Neural crest cell (in vitro differentiated cells): ENCODE measurements around the gene TNK2. TPM values are rescaled to one million over a fixed set of nuclear protein-coding genes. Genes with fewer than 3 reads are reported as not detected.
A peak's percentile ranks its signal among the peaks of the same experiment; 100 is the strongest.
"Not testable (repeated sequence)": the region's sequence is repeated elsewhere in the genome, so short reads cannot be mapped to it uniquely, and the experiment has no call there.

Experiments
- DNase-seq: peaks from one replicate; pipeline ENCODE4 v3.0.0; 2021; ENCODE audit warnings: low read depth, mixed read lengths, low spot score
- H3K27ac Mint-ChIP-seq: one replicate; pipeline ENCODE4 v1.8.0; 2021; ENCODE audit warnings: mild to moderate bottlenecking, mixed read lengths; ENCODE audit not compliant: unreplicated experiment
- H3K27me3 Mint-ChIP-seq: 2 replicates; pipeline ENCODE4 v1.8.0; 2021; ENCODE audit warnings: low read depth, mild to moderate bottlenecking, mixed read lengths
- H3K36me3 Mint-ChIP-seq: 2 replicates; pipeline ENCODE4 v1.8.0; 2021; ENCODE audit warnings: low read depth, mild to moderate bottlenecking, mixed read lengths
- H3K4me1 Mint-ChIP-seq: 2 replicates; pipeline ENCODE4 v1.8.0; 2021; ENCODE audit warnings: mixed read lengths
- H3K4me3 Mint-ChIP-seq: one replicate; pipeline ENCODE4 v1.8.0; 2021; ENCODE audit warnings: mild to moderate bottlenecking, mixed read lengths
- H3K9me3 Mint-ChIP-seq: 2 replicates; pipeline ENCODE4 v1.8.0; 2021; ENCODE audit warnings: mixed read lengths
- long read RNA-seq: library from polyadenylated mRNA; unstranded; transcript quantifications from one replicate; pipeline ENCODE4 v2.0.0, GENCODE V29; 2020
- total RNA-seq: library from RNA; stranded (reverse); gene quantifications from 2 replicates; pipeline ENCODE4 v1.2.1, GENCODE V29; 2021
- TF ChIP-seq, protein P1 (sequence below): fragments of 200-600 bp; sonication (generic); conservative IDR thresholded peaks from 2 replicates; pipeline ENCODE4 v1.5.0; 2021; ENCODE audit warnings: antibody characterized with exemption, mild to moderate bottlenecking

TNK2 gene
- 46.3 and 54.9 TPM in 2 replicates for total RNA-seq
- long read RNA-seq, partial matches to known transcripts, result 0 of 1 reads
- long read RNA-seq, other reads (novel, unspliced or antisense), result 0 of 1 reads

DNA sequence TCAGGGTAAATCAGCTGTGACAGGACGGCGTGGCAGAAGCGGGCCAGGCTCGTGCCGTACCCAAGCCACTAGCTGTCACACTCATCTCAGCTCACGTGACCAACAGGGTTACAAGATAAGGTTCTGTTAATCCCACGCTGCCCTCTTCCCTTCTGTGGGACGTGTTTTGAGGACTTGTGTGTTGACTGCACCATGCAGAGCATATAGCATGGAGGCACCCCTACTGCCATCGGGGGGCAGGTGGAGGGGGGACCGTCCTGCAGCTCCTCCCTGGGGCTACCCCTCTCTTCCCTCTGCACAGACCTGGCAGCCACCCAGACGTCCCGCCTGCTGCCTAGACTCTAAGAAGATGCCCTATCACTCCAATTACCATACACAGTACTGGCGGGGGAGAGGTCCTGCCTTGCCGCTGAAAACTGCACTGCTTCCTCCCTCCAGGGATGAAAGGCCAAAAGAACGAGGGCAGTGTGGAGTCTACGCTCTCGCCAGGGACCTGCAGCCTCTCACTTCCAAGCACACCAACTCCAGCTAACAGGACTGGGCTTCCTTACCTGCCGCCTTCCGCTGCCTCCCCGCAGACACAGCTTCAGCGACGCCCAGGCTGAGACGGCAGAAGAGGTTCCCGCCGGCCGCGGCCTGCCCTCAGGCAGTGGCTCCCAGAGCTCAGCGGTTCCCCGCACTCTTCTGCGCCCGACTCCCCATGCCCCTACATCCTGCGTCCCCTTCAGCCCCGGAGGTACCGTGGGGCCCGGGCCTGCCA lies at the start of gene TNK2:
Gene TNK2 (minus strand): TSS at position 618 of the 760 bp plus-strand sequence. CDS start 19,963 bp downstream, outside the sequence.
- peaks cover 28% of the 10 kb centered on the region for H3K4me1 Mint-ChIP-seq
- no peak within 1 kb of the TSS for H3K27ac Mint-ChIP-seq

DNA sequence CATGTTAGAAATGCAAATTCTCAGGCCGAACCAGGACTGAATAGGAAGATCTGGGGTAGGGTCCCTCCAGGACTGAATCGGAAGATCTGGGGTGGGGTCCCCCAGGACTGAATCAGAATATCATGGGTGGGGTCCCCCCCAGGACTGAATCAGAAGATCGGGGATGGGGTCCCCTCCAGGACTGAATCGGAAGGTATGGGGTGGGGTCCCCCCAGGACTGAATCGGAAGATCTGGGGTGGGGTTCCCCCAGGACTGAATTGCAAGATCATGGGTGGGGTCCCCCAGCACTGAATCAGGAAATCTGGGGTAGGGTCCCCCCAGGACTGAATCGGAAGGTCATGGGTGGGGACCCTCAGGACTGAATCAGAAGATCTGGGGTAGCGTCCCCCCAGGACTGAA lies 48.2 kb upstream of the TNK2 start:
- H3K27ac Mint-ChIP-seq, result no peak overlapping the region
- H3K4me3 Mint-ChIP-seq, result peak overlapping the region; percentile 44
- H3K9me3 Mint-ChIP-seq, result peaks cover 3% of the 10 kb centered on the region
- TF ChIP-seq, protein P1, sequence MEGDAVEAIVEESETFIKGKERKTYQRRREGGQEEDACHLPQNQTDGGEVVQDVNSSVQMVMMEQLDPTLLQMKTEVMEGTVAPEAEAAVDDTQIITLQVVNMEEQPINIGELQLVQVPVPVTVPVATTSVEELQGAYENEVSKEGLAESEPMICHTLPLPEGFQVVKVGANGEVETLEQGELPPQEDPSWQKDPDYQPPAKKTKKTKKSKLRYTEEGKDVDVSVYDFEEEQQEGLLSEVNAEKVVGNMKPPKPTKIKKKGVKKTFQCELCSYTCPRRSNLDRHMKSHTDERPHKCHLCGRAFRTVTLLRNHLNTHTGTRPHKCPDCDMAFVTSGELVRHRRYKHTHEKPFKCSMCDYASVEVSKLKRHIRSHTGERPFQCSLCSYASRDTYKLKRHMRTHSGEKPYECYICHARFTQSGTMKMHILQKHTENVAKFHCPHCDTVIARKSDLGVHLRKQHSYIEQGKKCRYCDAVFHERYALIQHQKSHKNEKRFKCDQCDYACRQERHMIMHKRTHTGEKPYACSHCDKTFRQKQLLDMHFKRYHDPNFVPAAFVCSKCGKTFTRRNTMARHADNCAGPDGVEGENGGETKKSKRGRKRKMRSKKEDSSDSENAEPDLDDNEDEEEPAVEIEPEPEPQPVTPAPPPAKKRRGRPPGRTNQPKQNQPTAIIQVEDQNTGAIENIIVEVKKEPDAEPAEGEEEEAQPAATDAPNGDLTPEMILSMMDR, result no peak
- peaks cover 10% of the 10 kb centered on the region for H3K36me3 Mint-ChIP-seq
- H3K27me3 Mint-ChIP-seq, result peaks cover 4% of the 10 kb centered on the region
- no peak for DNase-seq
- peaks cover 10% of the 10 kb centered on the region for H3K4me1 Mint-ChIP-seq

More for the DNA sequence above, at the start of gene TNK2:
- Mint-ChIP-seq H3K36me3 (no peaks in the 10 kb centered on the region), H3K4me3 (peak within 1 kb of the TSS; percentile 92), H3K9me3 (no peaks in the 10 kb centered on the region), H3K27me3 (peaks cover 11% of the 10 kb centered on the region)
- TF ChIP-seq, protein P1, result no peak
- DNase-seq, result no peak

DNA sequence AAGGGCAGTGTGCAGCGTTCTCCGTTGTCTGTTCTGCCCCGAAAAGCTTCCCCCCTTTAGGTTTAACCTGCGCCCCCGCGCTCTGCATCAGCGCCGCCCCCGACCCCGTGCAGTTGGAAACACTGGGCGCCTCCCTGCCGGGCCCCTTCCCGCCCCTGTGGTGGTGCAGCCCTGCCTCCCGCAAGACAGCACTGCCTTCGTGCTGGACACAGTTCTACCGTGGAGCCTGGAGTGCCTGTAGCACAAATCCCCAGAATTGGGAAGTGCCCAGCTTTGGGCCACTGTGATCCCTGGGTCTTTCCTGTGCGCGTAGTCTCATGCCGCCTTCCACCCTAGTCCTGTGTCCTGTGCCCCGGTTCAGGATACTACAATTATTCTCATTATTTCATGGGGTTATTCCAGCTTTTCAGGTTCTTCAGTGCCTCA lies 47.1 kb upstream of the TNK2 start:
- H3K36me3 Mint-ChIP-seq, H3K9me3 Mint-ChIP-seq, H3K4me1 Mint-ChIP-seq, DNase-seq, H3K27me3 Mint-ChIP-seq, H3K27ac Mint-ChIP-seq: not testable (repeated sequence)
- peak overlapping the region; percentile 83 for H3K4me3 Mint-ChIP-seq

DNA sequence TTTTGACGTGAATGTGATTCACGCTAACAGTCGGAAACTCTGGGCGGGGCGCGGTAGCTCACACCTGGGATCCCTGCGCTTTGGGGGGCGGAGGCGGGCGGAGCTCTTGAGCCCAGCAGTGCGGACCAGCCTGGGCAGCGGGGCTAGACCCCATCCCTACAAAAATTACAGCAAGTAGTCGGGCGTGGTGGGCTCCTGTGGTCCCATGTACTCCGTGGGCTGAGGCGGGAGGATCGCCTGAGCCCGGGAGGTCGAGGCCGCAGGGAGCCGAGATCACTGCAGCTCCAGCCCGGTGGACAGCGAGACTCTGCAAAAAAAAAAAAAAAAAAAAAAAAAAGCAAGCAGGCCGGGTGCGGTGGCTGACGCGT lies 46.4 kb upstream of the TNK2 start:
- H3K27me3 Mint-ChIP-seq, H3K27ac Mint-ChIP-seq, H3K4me1 Mint-ChIP-seq, H3K36me3 Mint-ChIP-seq, H3K9me3 Mint-ChIP-seq, DNase-seq: not testable (repeated sequence)
- peak overlapping the region; percentile 88 for H3K4me3 Mint-ChIP-seq

DNA sequence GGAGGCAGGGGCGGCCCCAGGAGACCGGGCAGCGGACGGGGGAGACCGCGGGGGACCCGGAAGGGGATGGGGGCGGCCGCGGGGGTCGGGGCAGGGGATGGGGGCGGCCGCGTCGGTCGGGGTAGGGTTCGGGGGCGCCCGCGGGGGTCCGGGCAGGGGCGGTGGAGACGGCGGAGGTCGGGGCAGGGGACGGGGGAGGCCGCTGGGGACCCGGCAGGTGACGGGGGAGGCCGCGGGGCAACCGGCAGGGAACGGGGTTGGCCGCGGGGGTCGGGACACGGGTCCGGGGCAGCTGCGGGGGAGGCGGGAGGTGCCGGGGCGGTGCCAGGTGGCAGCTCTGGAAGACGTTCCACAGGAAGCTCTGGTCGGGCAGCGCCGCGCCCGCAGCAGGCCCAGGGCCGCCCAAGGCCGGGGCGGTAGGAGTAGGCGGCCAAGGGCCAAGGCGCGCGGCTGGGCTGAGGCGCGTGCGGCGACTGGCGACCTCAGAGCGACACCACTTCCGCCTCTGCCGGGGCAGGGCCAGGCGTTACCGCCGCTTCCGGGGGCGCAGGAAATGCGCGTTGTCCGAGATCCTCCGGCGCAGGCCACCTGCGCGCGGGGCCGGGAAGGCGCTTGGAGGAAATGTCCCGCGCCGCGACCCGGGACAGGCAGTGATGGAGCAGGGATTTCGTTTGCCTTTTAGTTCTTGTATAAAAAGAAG lies 45.9 kb upstream of the TNK2 start:
- H3K36me3 Mint-ChIP-seq, H3K27ac Mint-ChIP-seq, H3K9me3 Mint-ChIP-seq, H3K4me1 Mint-ChIP-seq, H3K27me3 Mint-ChIP-seq: not testable (repeated sequence)
- DNase-seq, result peak; percentile 55
- peak overlapping the region; percentile 88 for H3K4me3 Mint-ChIP-seq

DNA sequence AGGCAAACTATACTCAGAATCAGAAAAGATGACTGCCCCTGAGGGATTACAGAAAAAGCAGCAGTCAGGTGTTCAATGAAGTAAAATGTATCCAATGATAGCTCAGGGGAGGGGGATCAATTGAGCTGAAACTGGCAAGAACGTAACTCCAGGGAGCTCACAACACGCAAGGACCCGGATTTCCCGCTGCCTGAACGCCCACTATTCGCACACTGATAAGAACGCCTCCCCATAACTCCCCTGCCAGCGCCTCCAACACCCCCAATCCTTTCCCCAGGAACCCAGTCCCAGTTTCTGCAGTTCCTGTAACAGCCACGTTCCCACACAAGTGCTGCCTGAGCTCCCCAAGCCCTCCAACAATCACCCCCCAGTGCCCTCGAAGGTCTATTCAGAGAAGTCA lies 44.2 kb upstream of the TNK2 start:
- H3K27me3 Mint-ChIP-seq, H3K9me3 Mint-ChIP-seq, H3K36me3 Mint-ChIP-seq, H3K4me1 Mint-ChIP-seq, DNase-seq, H3K27ac Mint-ChIP-seq: not testable (repeated sequence)
- H3K4me3 Mint-ChIP-seq, result peak overlapping the region; percentile 83

DNA sequence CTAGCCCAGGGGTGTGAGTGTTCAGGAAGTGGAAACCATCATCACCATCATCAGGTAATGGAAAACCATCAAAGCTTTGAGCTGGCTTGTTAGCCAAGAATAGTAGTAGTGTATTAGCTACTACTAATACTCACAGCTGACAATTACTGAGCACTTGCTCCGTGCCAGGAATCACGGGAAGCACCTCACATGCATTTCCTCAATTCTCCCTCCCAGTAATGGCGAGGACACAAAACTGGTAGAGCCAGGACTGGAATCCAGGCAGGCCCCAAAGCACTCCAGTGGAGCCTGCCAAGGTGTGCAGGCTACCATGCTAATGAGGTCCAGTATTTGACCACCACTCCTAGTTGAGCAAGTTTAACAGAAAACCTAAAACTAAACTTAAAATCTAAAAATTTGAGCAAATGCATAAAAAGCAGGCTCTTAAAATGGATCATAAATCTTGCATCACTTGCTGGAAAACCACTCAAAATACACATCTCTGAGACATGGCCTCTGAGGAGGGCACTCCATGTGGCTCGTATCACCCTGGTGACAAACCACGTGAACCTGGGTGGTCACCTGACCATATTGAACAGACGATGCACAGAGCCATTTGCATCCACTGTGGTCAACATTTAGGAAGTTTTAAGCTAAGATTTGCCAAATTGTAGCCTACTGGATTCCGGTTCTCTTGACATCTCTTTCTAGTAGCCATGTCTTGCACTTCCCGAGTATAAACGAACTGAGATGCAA lies 43.3 kb upstream of the TNK2 start:
- H3K27me3 Mint-ChIP-seq, H3K36me3 Mint-ChIP-seq, H3K27ac Mint-ChIP-seq, H3K4me1 Mint-ChIP-seq, DNase-seq, H3K9me3 Mint-ChIP-seq: not testable (repeated sequence)
- peak overlapping the region; percentile 83 for H3K4me3 Mint-ChIP-seq

DNA sequence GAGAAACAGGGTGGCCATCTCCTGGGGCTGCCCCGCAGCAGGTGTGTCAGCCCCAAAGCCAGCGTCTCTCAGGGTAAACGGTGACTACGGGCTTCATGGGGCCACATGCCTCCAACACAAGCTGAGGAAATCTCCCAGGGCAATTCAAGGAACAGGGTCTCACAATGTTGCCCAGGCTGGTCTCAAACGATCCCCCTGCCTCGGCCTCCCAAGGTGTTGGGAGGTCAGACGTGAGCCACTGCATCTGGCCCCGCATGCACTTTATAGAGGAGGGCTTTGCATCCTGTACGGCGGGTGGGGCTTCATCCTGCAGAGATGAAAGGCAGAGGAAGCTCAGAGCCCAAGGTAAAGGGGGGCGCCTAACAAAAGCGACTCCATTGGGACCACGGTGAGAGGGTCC lies 42.4 kb upstream of the TNK2 start:
- not testable (repeated sequence) for H3K27me3 Mint-ChIP-seq, H3K4me1 Mint-ChIP-seq, H3K27ac Mint-ChIP-seq, DNase-seq, H3K9me3 Mint-ChIP-seq, H3K36me3 Mint-ChIP-seq
- H3K4me3 Mint-ChIP-seq, result peak overlapping the region; percentile 38

DNA sequence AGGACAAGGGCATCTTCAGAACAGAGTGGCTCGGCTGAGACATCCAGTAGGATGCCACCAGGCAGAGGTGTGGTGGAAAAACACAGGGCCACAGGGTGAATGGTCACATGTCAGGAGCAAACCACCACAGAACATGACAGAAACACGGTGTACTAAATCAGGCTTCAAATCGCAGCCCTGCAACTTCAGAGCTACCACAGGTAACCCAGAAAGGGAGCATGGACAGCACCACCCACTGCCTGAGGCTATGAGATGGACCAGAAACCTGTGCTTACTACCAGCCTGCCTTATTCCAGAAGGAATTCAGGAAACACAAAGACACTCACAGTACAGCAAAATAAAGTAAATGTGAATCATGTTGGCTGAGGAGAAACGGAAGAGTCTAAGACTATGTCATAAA lies 41.8 kb upstream of the TNK2 start:
- H3K4me3 Mint-ChIP-seq, result peak overlapping the region; percentile 38
- H3K27me3 Mint-ChIP-seq, H3K27ac Mint-ChIP-seq, H3K9me3 Mint-ChIP-seq, H3K4me1 Mint-ChIP-seq, DNase-seq: not testable (repeated sequence)
- H3K36me3 Mint-ChIP-seq, result peaks cover 13% of the 10 kb centered on the region

DNA sequence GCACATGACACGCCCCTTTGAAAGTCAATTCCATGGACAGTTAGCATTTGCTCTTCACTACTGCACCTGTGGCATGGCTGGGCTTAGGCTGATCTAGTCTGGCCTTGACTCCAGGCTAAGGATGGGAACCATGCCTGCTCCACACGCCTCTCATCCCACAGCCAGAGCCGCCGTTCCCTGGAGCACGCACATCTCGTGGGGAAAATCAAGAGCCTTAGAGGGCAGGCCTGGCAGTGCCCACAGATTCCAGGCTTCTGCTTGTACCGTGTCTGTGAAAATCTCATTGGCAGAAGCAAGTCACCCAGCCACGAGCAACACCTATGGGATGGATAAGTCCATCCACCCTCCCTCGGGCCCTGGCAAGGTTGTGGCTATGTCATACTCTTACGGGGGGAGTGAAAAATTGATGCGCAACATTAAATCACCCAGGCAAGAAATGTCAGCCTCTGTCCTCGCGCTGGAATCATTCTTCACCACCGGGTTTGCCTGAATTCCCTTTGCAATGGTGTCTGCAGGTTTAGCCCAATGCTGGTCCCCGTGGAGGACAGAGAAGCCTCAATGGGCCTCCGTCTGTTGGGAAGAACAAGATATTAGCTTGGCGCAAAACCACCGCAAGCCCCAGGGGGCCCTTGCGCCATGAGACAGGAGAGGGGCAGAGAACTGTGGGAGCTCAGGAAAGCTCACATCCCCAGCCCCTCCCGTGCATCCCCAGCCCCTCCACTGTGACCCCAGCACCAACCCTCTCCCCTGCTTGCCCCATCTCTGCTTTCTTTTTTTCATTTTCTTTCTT lies 38.8 kb upstream of the TNK2 start:
- not testable (repeated sequence) for H3K4me1 Mint-ChIP-seq, H3K27me3 Mint-ChIP-seq, H3K4me3 Mint-ChIP-seq, DNase-seq
- Mint-ChIP-seq H3K36me3 (peaks cover 41% of the 10 kb centered on the region), H3K27ac (peak overlapping the region; percentile 50), H3K9me3 (peaks cover 16% of the 10 kb centered on the region)
